DOHH2 (cell line): ENCODE results near the gene DMD.

Experiments used
- EZH2phosphoT487 ChIP-seq: fragments of 200-600 bp; sonication (generic); IDR thresholded peaks from 2 replicates; pipeline ENCODE4 v1.6.1; 2017; ENCODE audit warnings: borderline replicate concordance, mild to moderate bottlenecking, antibody characterized with exemption, low read length, moderate library complexity, mixed read lengths
- TF ChIP-seq, protein P1 (sequence below): fragments of 200-600 bp; sonication (generic); IDR thresholded peaks from one replicate; pipeline ENCODE4 v1.5.1; 2014; ENCODE audit warnings: antibody characterized with exemption, mild to moderate bottlenecking, low read depth, low read length; ENCODE audit not compliant: poor library complexity, severe bottlenecking

DNA sequence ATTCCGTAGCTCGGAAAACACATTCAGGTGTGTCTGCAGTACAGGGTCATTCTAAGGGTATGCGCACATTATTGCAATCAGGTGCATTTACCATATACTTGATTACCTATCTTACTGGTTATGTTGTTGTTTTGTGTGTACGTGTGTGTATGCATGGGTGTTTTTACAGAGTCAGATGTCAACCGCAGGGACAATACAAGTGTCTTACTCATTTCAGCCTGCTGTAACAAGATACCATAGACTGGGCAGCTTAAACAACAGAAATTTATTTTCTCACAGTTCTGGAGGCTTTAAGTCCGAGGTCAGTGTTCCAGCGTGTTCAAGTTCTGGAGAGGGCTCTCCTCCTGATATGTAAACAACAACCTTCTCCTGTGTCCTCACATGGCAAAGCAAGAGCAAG is 316.7 kb downstream of the DMD start:
- TF ChIP-seq, protein P1, sequence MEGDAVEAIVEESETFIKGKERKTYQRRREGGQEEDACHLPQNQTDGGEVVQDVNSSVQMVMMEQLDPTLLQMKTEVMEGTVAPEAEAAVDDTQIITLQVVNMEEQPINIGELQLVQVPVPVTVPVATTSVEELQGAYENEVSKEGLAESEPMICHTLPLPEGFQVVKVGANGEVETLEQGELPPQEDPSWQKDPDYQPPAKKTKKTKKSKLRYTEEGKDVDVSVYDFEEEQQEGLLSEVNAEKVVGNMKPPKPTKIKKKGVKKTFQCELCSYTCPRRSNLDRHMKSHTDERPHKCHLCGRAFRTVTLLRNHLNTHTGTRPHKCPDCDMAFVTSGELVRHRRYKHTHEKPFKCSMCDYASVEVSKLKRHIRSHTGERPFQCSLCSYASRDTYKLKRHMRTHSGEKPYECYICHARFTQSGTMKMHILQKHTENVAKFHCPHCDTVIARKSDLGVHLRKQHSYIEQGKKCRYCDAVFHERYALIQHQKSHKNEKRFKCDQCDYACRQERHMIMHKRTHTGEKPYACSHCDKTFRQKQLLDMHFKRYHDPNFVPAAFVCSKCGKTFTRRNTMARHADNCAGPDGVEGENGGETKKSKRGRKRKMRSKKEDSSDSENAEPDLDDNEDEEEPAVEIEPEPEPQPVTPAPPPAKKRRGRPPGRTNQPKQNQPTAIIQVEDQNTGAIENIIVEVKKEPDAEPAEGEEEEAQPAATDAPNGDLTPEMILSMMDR = no peak
- no peak for TF ChIP-seq EZH2phosphoT487
